Upper lobe of right lung (tissue), 1 donor: ENCODE data around the gene GLCCI1. TPM values are rescaled to one million over a fixed set of nuclear protein-coding genes. Genes with fewer than 3 reads are reported as not detected.

Experiments used
- ATAC-seq: fragments of 200-7000 bp; cut with Tn5 transposase; one replicate; pipeline ENCODE4 v1.9.1; 2020; ENCODE audit warnings: mild to moderate bottlenecking, moderate library complexity
- DNase-seq: peaks from one replicate; pipeline ENCODE4 v3.0.0-alpha.2; 2020
- H3K27ac ChIP-seq: fragments of 200-600 bp; one replicate; pipeline ENCODE4 v1.8.0; 2022
- H3K27me3 ChIP-seq: fragments of 200-600 bp; one replicate; pipeline ENCODE4 v1.8.0; 2022; ENCODE audit warnings: mild to moderate bottlenecking
- H3K36me3 ChIP-seq: fragments of 200-600 bp; one replicate; pipeline ENCODE4 v1.8.0; 2022
- H3K4me1 ChIP-seq: fragments of 200-600 bp; one replicate; pipeline ENCODE4 v1.8.0; 2022
- H3K4me3 ChIP-seq: fragments of 200-600 bp; one replicate; pipeline ENCODE4 v1.8.0; 2022; ENCODE audit warnings: mild to moderate bottlenecking
- H3K9me3 ChIP-seq: fragments of 200-600 bp; one replicate; pipeline ENCODE4 v1.8.0; 2022
- intact Hi-C: fragments of 100-400 bp; cut with DNase I; formaldehyde crosslinking; loops from one replicate; pipeline ENCODE4 v1.11.0; 2022
- total RNA-seq: library from RNA; stranded (reverse); fragmentation: NEBNext Ultra II Directional; extraction: Animal tissue kit (Norgen Biotek cat#: 25700); gene quantifications from one replicate; pipeline ENCODE4 v1.2.1, GENCODE V29; 2021
- TF ChIP-seq, protein P1 (sequence below): fragments of 200-600 bp; IDR thresholded peaks from one replicate; pipeline ENCODE4 v1.8.0; 2022; ENCODE audit warnings: antibody characterized with exemption
- donor health status: DM: no; HTN: yes; CAD: no; lungs with severe emphysema.

Gene GLCCI1
- total RNA-seq, 1 donor from 2014 or later = 45.1 TPM

DNA sequence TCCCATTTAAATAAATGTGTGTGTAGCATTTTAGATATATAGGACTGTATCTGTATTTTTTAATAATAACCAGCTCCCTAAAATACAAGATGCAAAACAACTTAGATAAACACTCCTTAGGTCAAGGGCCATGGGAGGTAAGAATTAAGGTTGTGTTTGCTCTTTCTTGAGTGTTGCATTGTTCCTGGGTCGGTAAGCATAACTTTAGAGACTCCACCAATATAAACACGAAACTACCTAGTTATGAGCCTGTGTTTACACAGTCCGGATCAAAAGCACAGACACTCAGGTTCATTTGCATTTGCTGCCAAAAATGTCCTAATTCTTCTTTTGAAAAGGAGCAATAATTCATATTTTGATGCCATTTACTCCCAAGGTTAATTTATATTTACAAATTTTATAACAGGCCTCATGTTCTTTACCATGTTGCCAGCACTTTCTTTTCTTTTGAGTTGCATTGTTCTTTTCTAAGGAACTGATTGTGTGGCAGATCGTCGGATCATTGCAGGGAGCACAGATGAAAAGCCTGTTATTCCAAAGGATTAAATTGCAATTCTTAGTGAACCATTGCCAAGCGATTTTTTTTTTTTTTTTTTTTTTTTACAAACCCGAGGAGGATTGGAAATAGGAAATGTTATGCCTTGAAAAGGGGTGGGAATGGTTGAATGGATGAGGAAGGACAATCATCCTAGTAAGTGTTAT is 45.8 kb upstream of the GLCCI1 start:
- H3K9me3 ChIP-seq = no peaks in the 10 kb centered on the region
- DNase-seq = no peak
- H3K36me3 ChIP-seq = no peaks in the 10 kb centered on the region
- no peaks in the 10 kb centered on the region for H3K27me3 ChIP-seq
- no peak overlapping the region for H3K4me3 ChIP-seq
- H3K27ac ChIP-seq = no peak overlapping the region
- peak; percentile 87 for ATAC-seq
- H3K4me1 ChIP-seq = no peaks in the 10 kb centered on the region
- TF ChIP-seq, protein P1, sequence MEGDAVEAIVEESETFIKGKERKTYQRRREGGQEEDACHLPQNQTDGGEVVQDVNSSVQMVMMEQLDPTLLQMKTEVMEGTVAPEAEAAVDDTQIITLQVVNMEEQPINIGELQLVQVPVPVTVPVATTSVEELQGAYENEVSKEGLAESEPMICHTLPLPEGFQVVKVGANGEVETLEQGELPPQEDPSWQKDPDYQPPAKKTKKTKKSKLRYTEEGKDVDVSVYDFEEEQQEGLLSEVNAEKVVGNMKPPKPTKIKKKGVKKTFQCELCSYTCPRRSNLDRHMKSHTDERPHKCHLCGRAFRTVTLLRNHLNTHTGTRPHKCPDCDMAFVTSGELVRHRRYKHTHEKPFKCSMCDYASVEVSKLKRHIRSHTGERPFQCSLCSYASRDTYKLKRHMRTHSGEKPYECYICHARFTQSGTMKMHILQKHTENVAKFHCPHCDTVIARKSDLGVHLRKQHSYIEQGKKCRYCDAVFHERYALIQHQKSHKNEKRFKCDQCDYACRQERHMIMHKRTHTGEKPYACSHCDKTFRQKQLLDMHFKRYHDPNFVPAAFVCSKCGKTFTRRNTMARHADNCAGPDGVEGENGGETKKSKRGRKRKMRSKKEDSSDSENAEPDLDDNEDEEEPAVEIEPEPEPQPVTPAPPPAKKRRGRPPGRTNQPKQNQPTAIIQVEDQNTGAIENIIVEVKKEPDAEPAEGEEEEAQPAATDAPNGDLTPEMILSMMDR = no peak
- intact Hi-C loops = no loop called here

DNA sequence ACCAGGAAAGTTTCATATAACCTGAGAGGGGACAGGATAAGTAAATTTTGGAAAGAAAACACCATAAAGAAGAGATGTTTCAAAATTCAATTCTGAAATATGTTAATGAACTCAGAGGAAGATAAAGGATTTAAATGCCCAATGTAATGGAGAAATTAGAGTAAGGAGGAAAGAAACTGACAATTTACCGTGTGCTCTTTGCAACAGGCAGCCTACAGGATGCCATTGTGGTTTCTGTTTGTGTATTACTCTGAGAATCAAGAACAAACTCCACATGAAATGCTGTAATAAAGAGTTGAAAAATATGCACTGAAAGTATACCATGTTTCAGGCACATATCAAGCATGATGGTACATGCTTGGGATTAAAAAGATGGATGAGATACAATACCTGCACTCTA is 44.8 kb upstream of the GLCCI1 start:
- ATAC-seq = no peak
- Histone ChIP-seq H3K4me3 (no peak overlapping the region), H3K4me1 (no peaks in the 10 kb centered on the region), H3K36me3 (no peaks in the 10 kb centered on the region), H3K27me3 (no peaks in the 10 kb centered on the region), H3K27ac (no peak overlapping the region), H3K9me3 (no peaks in the 10 kb centered on the region)
- TF ChIP-seq, protein P1 = no peak
- intact Hi-C loops = no loop called here
- DNase-seq = no peak

DNA sequence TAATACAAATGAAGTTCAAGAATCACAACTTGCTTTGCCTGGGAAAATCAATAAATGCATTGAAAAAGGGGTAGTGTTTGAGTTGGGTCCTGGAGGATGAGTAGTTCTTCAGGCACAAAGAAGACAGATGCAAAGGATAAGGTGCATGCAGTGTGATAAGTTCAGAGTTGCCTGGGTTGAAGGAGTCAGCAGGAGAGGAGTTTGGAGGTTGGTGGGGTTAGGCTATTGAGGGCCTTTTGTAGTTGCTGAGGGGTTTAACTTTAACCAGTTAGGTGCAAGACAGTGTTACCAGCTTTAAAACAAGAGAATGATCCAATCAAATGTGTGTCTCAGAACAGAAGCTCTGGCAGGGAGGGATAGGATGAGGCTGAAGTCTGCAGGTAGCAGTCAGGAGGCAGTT is 44.3 kb upstream of the GLCCI1 start:
- Histone ChIP-seq H3K27me3 (no peaks in the 10 kb centered on the region), H3K27ac (no peak overlapping the region), H3K36me3 (no peaks in the 10 kb centered on the region), H3K9me3 (no peaks in the 10 kb centered on the region), H3K4me1 (no peaks in the 10 kb centered on the region), H3K4me3 (no peak overlapping the region)
- DNase-seq = no peak
- TF ChIP-seq, protein P1 = no peak
- no peak for ATAC-seq
- intact Hi-C loops = no loop called here

DNA sequence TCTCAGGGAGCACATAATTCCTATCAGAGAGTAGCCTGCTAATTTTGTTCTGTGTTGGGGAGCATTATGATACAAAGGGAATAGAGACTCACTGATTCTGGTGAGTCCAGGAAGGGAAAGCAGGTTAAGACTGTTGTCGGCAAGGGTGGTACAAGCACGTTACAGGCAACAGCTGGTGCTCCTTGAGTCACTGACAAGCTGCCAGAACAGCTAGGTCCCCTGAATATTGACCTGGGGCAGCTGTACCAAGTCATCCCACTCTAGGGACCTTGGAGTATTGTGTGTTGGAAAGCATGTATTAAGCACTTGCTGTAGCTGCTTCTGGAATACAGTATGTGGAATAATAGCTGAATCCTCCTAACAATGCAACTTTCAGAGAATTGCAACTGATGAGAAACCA is 37.0 kb upstream of the GLCCI1 start:
- no peaks in the 10 kb centered on the region for H3K9me3 ChIP-seq
- no peaks in the 10 kb centered on the region for H3K36me3 ChIP-seq
- H3K4me3 ChIP-seq = no peak overlapping the region
- no peaks in the 10 kb centered on the region for H3K4me1 ChIP-seq
- no peaks in the 10 kb centered on the region for H3K27me3 ChIP-seq
- ATAC-seq = no peak
- no peak for DNase-seq
- intact Hi-C loops = no loop called here
- H3K27ac ChIP-seq = no peak overlapping the region
- TF ChIP-seq, protein P1 = no peak

DNA sequence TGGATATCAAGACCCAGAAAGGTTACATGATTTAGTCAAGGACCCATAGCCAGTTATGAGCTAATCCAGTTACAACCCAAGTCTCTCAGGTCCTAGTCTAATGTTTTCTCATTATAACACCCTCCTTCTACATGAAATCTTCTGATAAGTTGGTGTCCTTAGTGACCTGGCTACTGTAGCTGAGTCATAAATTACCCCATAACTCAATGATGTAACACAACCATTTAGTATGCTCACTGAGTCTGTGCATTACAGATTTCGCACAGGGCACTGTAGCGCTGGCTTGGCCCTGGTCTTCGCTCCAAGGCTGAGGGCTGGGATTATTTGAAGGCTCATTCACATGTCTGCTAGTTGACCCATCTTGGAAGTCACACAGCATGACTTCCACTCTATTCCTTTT is 36.0 kb upstream of the GLCCI1 start:
- no peak overlapping the region for H3K27ac ChIP-seq
- H3K4me1 ChIP-seq = no peaks in the 10 kb centered on the region
- no peaks in the 10 kb centered on the region for H3K9me3 ChIP-seq
- H3K4me3 ChIP-seq = no peak overlapping the region
- DNase-seq (no peak), ATAC-seq (peak; percentile 29)
- no peaks in the 10 kb centered on the region for H3K36me3 ChIP-seq
- H3K27me3 ChIP-seq = no peaks in the 10 kb centered on the region
- intact Hi-C loops = no loop called here
- TF ChIP-seq, protein P1 = no peak
